SK-N-SH (cell line): ENCODE results near the gene DAB2IP.

ENCODE experiments used
- ELF1 ChIP-seq: IDR thresholded peaks from 2 replicates; pipeline ENCODE4 v1.4.0; 2012
- EZH2phosphoT487 ChIP-seq: fragments of 200-600 bp; sonication (generic); IDR thresholded peaks from 2 replicates; pipeline ENCODE4 v1.6.1; 2017; ENCODE audit warnings: low read depth, mixed run types, mild to moderate bottlenecking, antibody characterized with exemption, moderate library complexity, borderline replicate concordance
- GATA2 ChIP-seq: sonication (generic); formaldehyde crosslinking; IDR thresholded peaks from 2 replicates; pipeline ENCODE4 v1.5.0; 2020; ENCODE audit warnings: mild to moderate bottlenecking, missing genetic modification reagents
- JUND ChIP-seq: IDR thresholded peaks from 2 replicates; pipeline ENCODE4 v1.4.0; 2012
- NRF1 ChIP-seq: IDR thresholded peaks from 2 replicates; pipeline ENCODE4 v1.6.1; 2012; ENCODE audit warnings: low read depth, mild to moderate bottlenecking, low read length
- POLR2AphosphoS5 ChIP-seq: IDR thresholded peaks from 2 replicates; pipeline ENCODE4 v1.6.1; 2012; ENCODE audit warnings: low read depth, low read length
- SIN3A ChIP-seq: IDR thresholded peaks from 2 replicates; pipeline ENCODE4 v1.6.1; 2012; ENCODE audit warnings: low read depth, mild to moderate bottlenecking, low read length, moderate library complexity, borderline replicate concordance
- TAF1 ChIP-seq: IDR thresholded peaks from 2 replicates; pipeline ENCODE4 v1.6.1; 2012; ENCODE audit warnings: low read depth, mild to moderate bottlenecking, low read length, moderate library complexity, borderline replicate concordance
- TEAD4 ChIP-seq: IDR thresholded peaks from 2 replicates; pipeline ENCODE4 v1.4.0; 2012; ENCODE audit warnings: mild to moderate bottlenecking, borderline replicate concordance; ENCODE audit not compliant: insufficient read depth
- YY1 ChIP-seq: IDR thresholded peaks from 2 replicates; pipeline ENCODE4 v1.4.0; 2012; ENCODE audit warnings: low read depth, mild to moderate bottlenecking
- TF ChIP-seq, protein P1 (sequence below): fragments of 200-600 bp; sonication (generic); IDR thresholded peaks from 2 replicates; pipeline ENCODE4 v1.6.1; 2017; ENCODE audit warnings: antibody characterized with exemption, mild to moderate bottlenecking, moderate library complexity

DNA sequence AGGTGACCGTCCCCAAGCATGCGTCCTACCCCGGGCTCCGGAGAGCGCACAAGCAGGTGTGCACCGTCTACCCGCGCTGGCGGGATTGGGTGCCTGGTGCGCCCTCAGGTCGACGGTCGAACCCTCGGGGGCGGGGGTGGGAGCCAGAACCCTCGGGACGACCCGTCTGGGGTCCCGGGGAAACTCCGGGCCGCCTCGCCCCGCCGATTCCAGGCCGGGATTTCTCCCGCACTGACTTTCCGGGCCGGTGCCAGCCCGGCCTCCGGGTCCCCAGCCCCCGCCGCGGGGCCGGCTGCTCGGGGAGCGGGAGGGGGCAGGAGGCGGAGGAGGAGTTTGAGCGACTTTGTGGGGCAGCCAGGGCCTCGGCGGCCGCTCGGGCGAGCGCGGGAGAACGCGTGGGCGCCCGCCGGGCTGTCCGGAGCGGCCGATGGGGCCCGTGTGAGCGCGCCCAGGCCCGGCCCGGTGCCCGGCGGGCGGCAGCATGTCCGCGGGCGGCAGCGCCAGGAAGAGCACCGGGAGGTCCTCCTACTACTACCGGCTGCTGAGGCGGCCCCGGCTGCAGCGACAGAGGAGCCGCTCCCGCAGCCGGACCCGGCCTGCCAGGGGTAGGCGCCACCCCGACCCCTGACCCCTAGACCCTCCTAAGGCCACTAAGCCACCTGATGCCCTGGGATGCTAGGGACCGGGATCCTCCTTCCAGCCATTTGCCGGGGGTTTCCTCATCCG lies at the start of gene DAB2IP:
- TF ChIP-seq, protein P1, sequence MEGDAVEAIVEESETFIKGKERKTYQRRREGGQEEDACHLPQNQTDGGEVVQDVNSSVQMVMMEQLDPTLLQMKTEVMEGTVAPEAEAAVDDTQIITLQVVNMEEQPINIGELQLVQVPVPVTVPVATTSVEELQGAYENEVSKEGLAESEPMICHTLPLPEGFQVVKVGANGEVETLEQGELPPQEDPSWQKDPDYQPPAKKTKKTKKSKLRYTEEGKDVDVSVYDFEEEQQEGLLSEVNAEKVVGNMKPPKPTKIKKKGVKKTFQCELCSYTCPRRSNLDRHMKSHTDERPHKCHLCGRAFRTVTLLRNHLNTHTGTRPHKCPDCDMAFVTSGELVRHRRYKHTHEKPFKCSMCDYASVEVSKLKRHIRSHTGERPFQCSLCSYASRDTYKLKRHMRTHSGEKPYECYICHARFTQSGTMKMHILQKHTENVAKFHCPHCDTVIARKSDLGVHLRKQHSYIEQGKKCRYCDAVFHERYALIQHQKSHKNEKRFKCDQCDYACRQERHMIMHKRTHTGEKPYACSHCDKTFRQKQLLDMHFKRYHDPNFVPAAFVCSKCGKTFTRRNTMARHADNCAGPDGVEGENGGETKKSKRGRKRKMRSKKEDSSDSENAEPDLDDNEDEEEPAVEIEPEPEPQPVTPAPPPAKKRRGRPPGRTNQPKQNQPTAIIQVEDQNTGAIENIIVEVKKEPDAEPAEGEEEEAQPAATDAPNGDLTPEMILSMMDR = no peak
- TF ChIP-seq EZH2phosphoT487 = no peak
- TF ChIP-seq JUND = peak; percentile 31; the same call in 1 of the 2 replicates
- TF ChIP-seq ELF1 = no peak
- TF ChIP-seq SIN3A = no peak
- peak; percentile 57; the same call in 1 of the 2 replicates for TF ChIP-seq YY1
- TF ChIP-seq POLR2AphosphoS5 = no peak
- TF ChIP-seq TAF1 = peak; percentile 53
- TF ChIP-seq GATA2 (CRISPR knock-in tag) = no peak
- no peak for TF ChIP-seq NRF1
- TF ChIP-seq TEAD4 = no peak
